Lower lobe of right lung (tissue), 2 donors: Measurements from ENCODE around the gene GRIA4. TPM values are rescaled to one million over a fixed set of nuclear protein-coding genes. Genes with fewer than 3 reads are reported as not detected.

ENCODE experiments used
- ATAC-seq, 2 donors: fragments of 200-7000 bp; cut with Tn5 transposase; one replicate each; pipeline ENCODE4 v1.9.1; 2020 to 2022; ENCODE audit warnings: mild to moderate bottlenecking in 2 of 2, moderate library complexity in 2 of 2
- DNase-seq: peaks from one replicate; pipeline ENCODE4 v3.0.0-alpha.2; 2020
- H3K27ac ChIP-seq: fragments of 200-600 bp; one replicate; pipeline ENCODE4 v1.8.0; 2022
- H3K27me3 ChIP-seq: fragments of 200-600 bp; one replicate; pipeline ENCODE4 v1.8.0; 2022; ENCODE audit warnings: low read depth
- H3K36me3 ChIP-seq: fragments of 200-600 bp; one replicate; pipeline ENCODE4 v1.8.0; 2022; ENCODE audit warnings: mild to moderate bottlenecking
- H3K4me1 ChIP-seq: fragments of 200-600 bp; one replicate; pipeline ENCODE4 v1.8.0; 2022
- H3K4me3 ChIP-seq: fragments of 200-600 bp; one replicate; pipeline ENCODE4 v1.8.0; 2022; ENCODE audit warnings: mild to moderate bottlenecking
- H3K9me3 ChIP-seq: fragments of 200-600 bp; one replicate; pipeline ENCODE4 v1.8.0; 2022
- intact Hi-C: fragments of 100-400 bp; cut with DNase I; formaldehyde crosslinking; loops from one replicate; pipeline ENCODE4 v1.11.0; 2022
- total RNA-seq: library from RNA; stranded (reverse); fragmentation: NEBNext Ultra II Directional; extraction: Animal tissue kit (Norgen Biotek cat#: 25700); gene quantifications from one replicate; pipeline ENCODE4 v1.2.1, GENCODE V29; 2021
- TF ChIP-seq, protein P1 (sequence below): fragments of 200-600 bp; IDR thresholded peaks from one replicate; pipeline ENCODE4 v1.8.0; 2022; ENCODE audit warnings: antibody characterized with exemption, mild to moderate bottlenecking
- donor health status: DM: no; HTN: yes; CAD: no; lungs with severe emphysema.

Gene GRIA4
- total RNA-seq, 1 donor from 2014 or later, result not detected

DNA sequence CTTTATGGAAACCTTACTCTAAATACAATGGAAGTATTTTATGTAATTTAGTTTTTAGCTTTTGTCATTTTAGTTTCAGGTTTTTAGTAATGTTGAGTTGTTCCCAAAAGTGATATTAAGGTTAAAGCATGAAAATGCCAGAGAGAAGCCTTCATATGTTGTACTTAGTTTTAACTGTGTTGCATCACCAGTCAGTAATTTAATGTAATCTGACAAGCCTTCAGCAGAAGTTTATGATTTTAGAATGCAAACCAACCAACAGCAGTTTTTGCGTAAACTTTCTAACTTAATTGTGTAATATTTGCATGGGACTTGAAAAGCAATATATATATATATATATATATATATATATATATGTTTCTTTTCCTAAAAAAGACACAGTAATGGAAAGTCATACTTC is 301.6 kb downstream of the GRIA4 start:
- DNase-seq (no peak), ATAC-seq (no peak)
- no peak overlapping the region for H3K4me3 ChIP-seq
- H3K27ac ChIP-seq, result no peak overlapping the region
- no peaks in the 10 kb centered on the region for H3K9me3 ChIP-seq
- intact Hi-C loops, result no loop called here
- no peaks in the 10 kb centered on the region for H3K36me3 ChIP-seq
- no peaks in the 10 kb centered on the region for H3K4me1 ChIP-seq
- H3K27me3 ChIP-seq, result no peaks in the 10 kb centered on the region
- TF ChIP-seq, protein P1, sequence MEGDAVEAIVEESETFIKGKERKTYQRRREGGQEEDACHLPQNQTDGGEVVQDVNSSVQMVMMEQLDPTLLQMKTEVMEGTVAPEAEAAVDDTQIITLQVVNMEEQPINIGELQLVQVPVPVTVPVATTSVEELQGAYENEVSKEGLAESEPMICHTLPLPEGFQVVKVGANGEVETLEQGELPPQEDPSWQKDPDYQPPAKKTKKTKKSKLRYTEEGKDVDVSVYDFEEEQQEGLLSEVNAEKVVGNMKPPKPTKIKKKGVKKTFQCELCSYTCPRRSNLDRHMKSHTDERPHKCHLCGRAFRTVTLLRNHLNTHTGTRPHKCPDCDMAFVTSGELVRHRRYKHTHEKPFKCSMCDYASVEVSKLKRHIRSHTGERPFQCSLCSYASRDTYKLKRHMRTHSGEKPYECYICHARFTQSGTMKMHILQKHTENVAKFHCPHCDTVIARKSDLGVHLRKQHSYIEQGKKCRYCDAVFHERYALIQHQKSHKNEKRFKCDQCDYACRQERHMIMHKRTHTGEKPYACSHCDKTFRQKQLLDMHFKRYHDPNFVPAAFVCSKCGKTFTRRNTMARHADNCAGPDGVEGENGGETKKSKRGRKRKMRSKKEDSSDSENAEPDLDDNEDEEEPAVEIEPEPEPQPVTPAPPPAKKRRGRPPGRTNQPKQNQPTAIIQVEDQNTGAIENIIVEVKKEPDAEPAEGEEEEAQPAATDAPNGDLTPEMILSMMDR, result no peak

GRCh38 chr11:105912666-105913065 is 302.8 kb downstream of the GRIA4 start:
- H3K4me1 ChIP-seq, result no peaks in the 10 kb centered on the region
- no peaks in the 10 kb centered on the region for H3K27me3 ChIP-seq
- ATAC-seq, result no peak
- no peak overlapping the region for H3K4me3 ChIP-seq
- H3K36me3 ChIP-seq, result no peaks in the 10 kb centered on the region
- TF ChIP-seq, protein P1, result no peak
- intact Hi-C loops, result no loop called here
- no peak for DNase-seq
- no peak overlapping the region for H3K27ac ChIP-seq
- H3K9me3 ChIP-seq, result no peaks in the 10 kb centered on the region

DNA sequence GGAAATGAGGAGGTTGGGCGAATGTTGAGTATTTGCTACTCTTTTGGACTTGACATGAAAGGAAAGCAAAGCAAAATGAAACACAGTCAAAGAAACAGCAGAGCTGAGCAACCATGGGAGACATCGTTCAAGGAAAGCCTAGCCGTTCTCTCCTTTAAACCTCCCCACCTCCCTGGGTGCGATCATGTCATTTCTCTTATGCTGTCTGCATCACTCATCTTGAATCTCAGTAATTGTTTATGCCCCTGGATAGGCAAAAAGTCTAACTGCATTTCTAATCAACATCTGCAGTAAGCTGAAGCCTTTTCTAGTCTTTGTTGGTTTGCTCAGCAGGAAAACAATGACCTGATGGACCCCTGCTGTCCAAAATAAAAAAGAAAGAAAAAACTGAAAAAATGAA is 305.1 kb downstream of the GRIA4 start:
- H3K36me3 ChIP-seq, result no peaks in the 10 kb centered on the region
- no peaks in the 10 kb centered on the region for H3K9me3 ChIP-seq
- no peaks in the 10 kb centered on the region for H3K27me3 ChIP-seq
- DNase-seq (no peak), ATAC-seq (no peak)
- H3K4me1 ChIP-seq, result no peaks in the 10 kb centered on the region
- H3K4me3 ChIP-seq, result no peak overlapping the region
- TF ChIP-seq, protein P1, result no peak
- no peak overlapping the region for H3K27ac ChIP-seq
- intact Hi-C loops, result no loop called here

- intact Hi-C loops, result no loop called here
- no peak for ATAC-seq
Observed at GRCh38 chr11:105918039-105918438, 308.2 kb downstream of the GRIA4 start.

GRCh38 chr11:105918600-105918999 is 308.7 kb downstream of the GRIA4 start:
- H3K4me3 ChIP-seq, result no peak overlapping the region
- TF ChIP-seq, protein P1, result no peak
- intact Hi-C loops, result no loop called here
- no peaks in the 10 kb centered on the region for H3K36me3 ChIP-seq
- no peaks in the 10 kb centered on the region for H3K9me3 ChIP-seq
- no peaks in the 10 kb centered on the region for H3K4me1 ChIP-seq
- H3K27ac ChIP-seq, result no peak overlapping the region
- no peaks in the 10 kb centered on the region for H3K27me3 ChIP-seq
- ATAC-seq, result no peak
- DNase-seq, result no peak

More at GRCh38 chr11:105918039-105918438, 308.2 kb downstream of the GRIA4 start:
- no peak overlapping the region for H3K27ac ChIP-seq
- H3K9me3 ChIP-seq, result no peaks in the 10 kb centered on the region
- H3K27me3 ChIP-seq, result no peaks in the 10 kb centered on the region
- DNase-seq, result no peak
- TF ChIP-seq, protein P1, result no peak
- H3K4me1 ChIP-seq, result no peaks in the 10 kb centered on the region
- no peaks in the 10 kb centered on the region for H3K36me3 ChIP-seq
- H3K4me3 ChIP-seq, result no peak overlapping the region

DNA sequence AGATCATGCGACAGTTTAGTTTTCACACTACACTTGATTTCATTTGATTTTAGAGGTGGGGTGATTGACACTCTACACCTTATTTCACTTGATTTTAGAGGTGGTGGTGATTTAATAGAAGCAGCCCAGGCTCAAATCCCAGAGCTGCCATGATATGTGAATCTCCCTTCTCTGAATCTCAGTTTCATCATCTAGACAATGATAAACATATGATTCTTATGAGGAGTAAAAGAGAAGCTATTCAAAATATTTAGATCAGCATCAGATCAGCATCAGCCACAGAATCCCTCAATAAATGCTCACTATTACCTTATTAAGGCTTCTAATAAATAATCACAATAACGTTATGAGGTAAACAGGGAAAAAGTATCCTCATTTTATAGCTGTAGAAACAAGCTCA is 313.4 kb downstream of the GRIA4 start:
- Histone ChIP-seq H3K27ac (no peak overlapping the region), H3K4me1 (no peaks in the 10 kb centered on the region), H3K9me3 (no peaks in the 10 kb centered on the region), H3K27me3 (no peaks in the 10 kb centered on the region), H3K36me3 (no peaks in the 10 kb centered on the region), H3K4me3 (no peak overlapping the region)
- TF ChIP-seq, protein P1, result no peak
- ATAC-seq (no peak), DNase-seq (no peak)
- intact Hi-C loops, result no loop called here
